H9 (cell line): ENCODE results near the gene PARP16. TPM values are rescaled to one million over a fixed set of nuclear protein-coding genes. Genes with fewer than 3 reads are reported as not detected.

ENCODE experiments used
- DNase-seq: peaks from one replicate; pipeline ENCODE4 v3.0.0-alpha.2; 2017
- H2AFZ ChIP-seq: one replicate; pipeline ENCODE4 v1.6.1; 2013; ENCODE audit warnings: mild to moderate bottlenecking, low read length, control low read depth, moderate library complexity
- H2AK5ac ChIP-seq: 2 replicates; pipeline ENCODE4 v1.6.1; 2013; ENCODE audit warnings: low read length, control low read depth, mixed read lengths; ENCODE audit not compliant: insufficient read length
- H2BK120ac ChIP-seq: one replicate; pipeline ENCODE4 v1.6.1; 2013; ENCODE audit warnings: low read depth, mild to moderate bottlenecking, low read length, control low read depth, inconsistent platforms; ENCODE audit not compliant: poor library complexity, severe bottlenecking
- H2BK12ac ChIP-seq: 2 replicates; pipeline ENCODE4 v1.6.1; 2013; ENCODE audit warnings: low read length, control low read depth, mixed read lengths, low read depth; ENCODE audit not compliant: insufficient read length
- H2BK15ac ChIP-seq: 2 replicates; pipeline ENCODE4 v1.6.1; 2013; ENCODE audit warnings: low read depth, low read length, control low read depth
- H2BK20ac ChIP-seq: one replicate; pipeline ENCODE4 v1.6.1; 2013; ENCODE audit warnings: low read depth, mild to moderate bottlenecking, low read length, control low read depth, inconsistent platforms; ENCODE audit not compliant: poor library complexity, severe bottlenecking
- H2BK5ac ChIP-seq: 2 replicates; pipeline ENCODE4 v1.6.1; 2013; ENCODE audit warnings: low read length, control low read depth, mixed read lengths; ENCODE audit not compliant: insufficient read length
- H3K14ac ChIP-seq: 2 replicates; pipeline ENCODE4 v1.6.1; 2013; ENCODE audit warnings: low read length, control low read depth; ENCODE audit not compliant: insufficient read depth
- H3K18ac ChIP-seq: 2 replicates; pipeline ENCODE4 v1.6.1; 2013; ENCODE audit warnings: low read depth, mild to moderate bottlenecking, mixed read lengths, low read length, control low read depth; ENCODE audit not compliant: insufficient read length
- H3K23ac ChIP-seq: 2 replicates; pipeline ENCODE4 v1.6.1; 2013; ENCODE audit warnings: low read length, control low read depth, mixed read lengths, low read depth; ENCODE audit not compliant: insufficient read length
- H3K23me2 ChIP-seq: 2 replicates; pipeline ENCODE4 v1.6.1; 2013; ENCODE audit warnings: low read depth, mild to moderate bottlenecking, mixed read lengths, low read length, control low read depth; ENCODE audit not compliant: insufficient read length, poor library complexity, severe bottlenecking
- H3K27ac ChIP-seq: 2 replicates; pipeline ENCODE4 v1.5.1; 2013; ENCODE audit warnings: low read length, control low read depth, mixed read lengths, low read depth; ENCODE audit not compliant: insufficient read length
- H3K27me3 ChIP-seq: 2 replicates; pipeline ENCODE4 v1.6.1; 2013; ENCODE audit warnings: low read length, control low read depth, inconsistent platforms; ENCODE audit not compliant: insufficient read depth
- H3K4ac ChIP-seq: 2 replicates; pipeline ENCODE4 v1.6.1; 2013; ENCODE audit warnings: low read depth, mild to moderate bottlenecking, control low read depth, inconsistent platforms, low read length, moderate library complexity
- H3K4me1 ChIP-seq: 2 replicates; pipeline ENCODE4 v1.6.1; 2013; ENCODE audit warnings: low read length, control low read depth, inconsistent platforms; ENCODE audit not compliant: insufficient read depth
- H3K4me2 ChIP-seq: 2 replicates; pipeline ENCODE4 v1.6.1; 2013; ENCODE audit warnings: low read length, control low read depth, mixed read lengths; ENCODE audit not compliant: insufficient read length, insufficient read depth
- H3K56ac ChIP-seq: 2 replicates; pipeline ENCODE4 v1.6.1; 2013; ENCODE audit warnings: low read depth, mild to moderate bottlenecking, mixed read lengths, low read length, control low read depth; ENCODE audit not compliant: insufficient read length
- H3K79me1 ChIP-seq: 2 replicates; pipeline ENCODE4 v1.6.1; 2013; ENCODE audit warnings: low read depth, mild to moderate bottlenecking, moderate library complexity, low read length, control low read depth, inconsistent platforms; ENCODE audit not compliant: insufficient read depth, poor library complexity, severe bottlenecking
- H3K79me2 ChIP-seq: 2 replicates; pipeline ENCODE4 v1.6.1; 2013; ENCODE audit warnings: low read length, control low read depth, inconsistent platforms; ENCODE audit not compliant: insufficient read depth
- H3K9ac ChIP-seq: 2 replicates; pipeline ENCODE4 v1.6.1; 2013; ENCODE audit warnings: low read length, control low read depth, mixed read lengths; ENCODE audit not compliant: insufficient read length; ENCODE audit errors: extremely low read depth
- H3K9me3 ChIP-seq: one replicate; pipeline ENCODE4 v1.6.1; 2013; ENCODE audit warnings: low read depth, low read length, inconsistent platforms; ENCODE audit not compliant: control insufficient read depth
- H3T11ph ChIP-seq: one replicate; pipeline ENCODE4 v1.6.1; 2013; ENCODE audit warnings: mild to moderate bottlenecking, low read length, control low read depth, inconsistent platforms
- H4K20me1 ChIP-seq: one replicate; pipeline ENCODE4 v1.6.1; 2013; ENCODE audit not compliant: control insufficient read depth, insufficient read length, insufficient read depth
- H4K5ac ChIP-seq: 2 replicates; pipeline ENCODE4 v1.6.1; 2013; ENCODE audit warnings: low read depth, mild to moderate bottlenecking, mixed read lengths, low read length, control low read depth; ENCODE audit not compliant: insufficient read length
- H4K8ac ChIP-seq: replicated peaks from 2 replicates; pipeline ENCODE4 v1.6.1; 2013; ENCODE audit warnings: low read length, control low read depth, mixed read lengths, low read depth; ENCODE audit not compliant: insufficient read length
- H4K91ac ChIP-seq: 2 replicates; pipeline ENCODE4 v1.6.1; 2013; ENCODE audit warnings: low read depth, mild to moderate bottlenecking, moderate library complexity, mixed read lengths, low read length, control low read depth; ENCODE audit not compliant: insufficient read length
- H3K27ac Mint-ChIP-seq, 3 experiments: 2 replicates in 2 of 3; 3 replicates in 1 of 3; pipeline ENCODE4 v1.8.0; 2020 to 2021; ENCODE audit warnings: mixed read lengths in 3 of 3, mild to moderate bottlenecking in 1 of 3, moderate library complexity in 1 of 3
- H3K27me3 Mint-ChIP-seq: 2 replicates; pipeline ENCODE4 v1.8.0; 2021; ENCODE audit warnings: low read depth, mild to moderate bottlenecking, moderate library complexity, mixed read lengths
- H3K36me3 Mint-ChIP-seq, 3 experiments: 2 replicates in 2 of 3; 3 replicates in 1 of 3; pipeline ENCODE4 v1.8.0; 2020 to 2021; ENCODE audit warnings: low read depth in 3 of 3, mixed read lengths in 3 of 3; ENCODE audit not compliant: insufficient read depth in 1 of 3
- H3K4me1 Mint-ChIP-seq, 2 experiments: 2 replicates each; pipeline ENCODE4 v1.8.0; 2020; ENCODE audit warnings: mixed read lengths in 2 of 2
- H3K4me3 Mint-ChIP-seq, 2 experiments: 2 replicates in 1 of 2; 3 replicates in 1 of 2; pipeline ENCODE4 v1.8.0; 2020 to 2021; ENCODE audit warnings: mild to moderate bottlenecking in 2 of 2, mixed read lengths in 2 of 2, moderate library complexity in 1 of 2
- H3K9me3 Mint-ChIP-seq, 2 experiments: 2 replicates in 1 of 2; 3 replicates in 1 of 2; pipeline ENCODE4 v1.8.0; 2020; ENCODE audit warnings: mild to moderate bottlenecking in 2 of 2, mixed read lengths in 2 of 2, moderate library complexity in 1 of 2
- CTCF ChIP-seq: fragments of 200-600 bp; sonication (generic); conservative IDR thresholded peaks from 3 replicates; pipeline ENCODE4 v1.8.0; 2021; ENCODE audit warnings: antibody characterized with exemption, mild to moderate bottlenecking
- WGBS: extraction: QIAGEN DNeasy Blood & Tissue Kit; methylation state at CpG from one replicate; pipeline ENCODE4 v1.1.7; 2013; ENCODE audit warnings: missing lambda C conversion rate, low lambda C conversion rate, mixed read lengths; ENCODE audit not compliant: insufficient read length; ENCODE audit errors: extremely low coverage; 5-methylcytosine and 5-hydroxymethylcytosine counted together
- total RNA-seq: library from RNA; stranded (reverse); gene quantifications from 2 replicates; pipeline ENCODE4 v1.2.1, GENCODE V29; 2021

Gene PARP16
- total RNA-seq, 1 experiment from 2014 or later = 3.9 TPM

- H3K36me3 Mint-ChIP-seq = no peaks in the 10 kb centered on the region
- no peak overlapping the region for H3K27ac Mint-ChIP-seq
Observed at GRCh38 chr15:65298731-65299130, 12.0 kb upstream of the PARP16 start.

More at GRCh38 chr15:65298731-65299130, 12.0 kb upstream of the PARP16 start:
- WGBS = no CpG with 5 or more reads among the region's 11 CpGs
- Histone ChIP-seq H2AFZ (no peak overlapping the region), H3T11ph (no peak overlapping the region), H3K23me2 (peaks cover 3% of the 10 kb centered on the region), H2BK120ac (no peak overlapping the region), H4K91ac (no peak overlapping the region), H4K8ac (no peak overlapping the region), H3K27me3 (no peaks in the 10 kb centered on the region), H3K9ac (no peak overlapping the region), H2BK20ac (no peak overlapping the region), H3K9me3 (no peaks in the 10 kb centered on the region), H4K5ac (no peak overlapping the region), H3K4ac (no peak overlapping the region), H3K4me1 (peaks cover 2% of the 10 kb centered on the region; the same call in 1 of the 2 replicates), H3K23ac (no peak overlapping the region), H2BK5ac (no peak overlapping the region), H3K4me2 (no peak overlapping the region), H3K27ac (no peak overlapping the region), H3K18ac (no peak overlapping the region), H2BK12ac (no peak overlapping the region), H2BK15ac (no peak overlapping the region), H4K20me1 (no peaks in the 10 kb centered on the region), H3K56ac (no peak overlapping the region), H3K79me2 (no peaks in the 10 kb centered on the region), H3K14ac (no peak overlapping the region), H3K79me1 (no peaks in the 10 kb centered on the region), H2AK5ac (no peak overlapping the region)
- H3K4me3 Mint-ChIP-seq = no peak overlapping the region
- H3K4me1 Mint-ChIP-seq = peaks cover 16 to 24% of the 10 kb centered on the region in 2 experiments
- no peak for TF ChIP-seq CTCF
- H3K9me3 Mint-ChIP-seq = no peaks in the 10 kb centered on the region; a peak in 1 of 5 replicates
- peaks cover 2% of the 10 kb centered on the region; the same call in 1 of the 2 replicates for H3K27me3 Mint-ChIP-seq
- DNase-seq = no peak
